Fibroblast of lung (primary cell): ENCODE measurements around the gene TMEM120A.

Source experiments
- EZH2 ChIP-seq: IDR thresholded peaks from 2 replicates; pipeline ENCODE4 v1.5.1; 2012; ENCODE audit warnings: low read length, control low read depth, mild to moderate bottlenecking; ENCODE audit errors: missing control alignments
- TF ChIP-seq, protein P1 (sequence below), 2 donors: IDR thresholded peaks in 1 of 2; conservative IDR thresholded peaks in 1 of 2; 1 replicate in 1 of 2; 2 replicates in 1 of 2; pipeline ENCODE4 v1.5.1; 2011 to 2012; ENCODE audit warnings: low read length in 2 of 2, control low read depth in 1 of 2, inconsistent platforms in 1 of 2, low read depth in 1 of 2, mild to moderate bottlenecking in 1 of 2

DNA sequence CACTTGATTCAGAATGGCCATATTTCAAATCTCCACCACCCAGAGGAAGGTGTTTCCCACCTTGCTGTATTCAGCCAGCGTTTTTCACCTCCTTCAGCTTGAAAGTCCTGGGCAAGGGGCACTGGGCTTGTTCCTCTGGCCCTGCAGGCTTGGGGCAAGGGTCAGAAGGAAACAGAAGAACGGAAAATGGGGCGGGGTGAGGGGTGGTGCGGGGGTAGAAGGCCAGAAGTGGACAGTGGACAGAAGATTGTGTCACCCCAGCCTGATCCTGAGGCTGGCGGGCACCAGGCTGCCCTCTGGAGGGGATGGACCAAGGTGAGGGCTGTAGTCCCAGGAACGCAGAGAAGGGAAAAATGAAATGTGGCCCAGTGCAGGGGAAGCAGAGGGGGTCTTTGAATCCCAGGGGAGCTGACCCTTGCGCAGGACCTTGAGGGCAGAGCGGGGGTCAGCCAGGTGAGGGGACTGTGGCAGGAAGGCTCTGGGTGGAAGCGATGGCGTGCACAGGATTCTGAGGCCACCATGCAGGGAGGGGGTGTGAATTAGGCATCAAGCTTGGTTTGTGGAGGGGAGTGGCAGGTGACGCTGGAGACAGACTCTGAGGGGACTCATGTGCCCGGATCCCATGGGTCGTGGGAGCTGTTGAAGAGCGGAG is 23.0 kb downstream of the TMEM120A start:
- TF ChIP-seq, protein P1, sequence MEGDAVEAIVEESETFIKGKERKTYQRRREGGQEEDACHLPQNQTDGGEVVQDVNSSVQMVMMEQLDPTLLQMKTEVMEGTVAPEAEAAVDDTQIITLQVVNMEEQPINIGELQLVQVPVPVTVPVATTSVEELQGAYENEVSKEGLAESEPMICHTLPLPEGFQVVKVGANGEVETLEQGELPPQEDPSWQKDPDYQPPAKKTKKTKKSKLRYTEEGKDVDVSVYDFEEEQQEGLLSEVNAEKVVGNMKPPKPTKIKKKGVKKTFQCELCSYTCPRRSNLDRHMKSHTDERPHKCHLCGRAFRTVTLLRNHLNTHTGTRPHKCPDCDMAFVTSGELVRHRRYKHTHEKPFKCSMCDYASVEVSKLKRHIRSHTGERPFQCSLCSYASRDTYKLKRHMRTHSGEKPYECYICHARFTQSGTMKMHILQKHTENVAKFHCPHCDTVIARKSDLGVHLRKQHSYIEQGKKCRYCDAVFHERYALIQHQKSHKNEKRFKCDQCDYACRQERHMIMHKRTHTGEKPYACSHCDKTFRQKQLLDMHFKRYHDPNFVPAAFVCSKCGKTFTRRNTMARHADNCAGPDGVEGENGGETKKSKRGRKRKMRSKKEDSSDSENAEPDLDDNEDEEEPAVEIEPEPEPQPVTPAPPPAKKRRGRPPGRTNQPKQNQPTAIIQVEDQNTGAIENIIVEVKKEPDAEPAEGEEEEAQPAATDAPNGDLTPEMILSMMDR (conservative IDR thresholded peaks at IDR 0.05 in 1 of 2, IDR thresholded peaks at IDR 0.05 in 1 of 2; ENCODE audit: low read depth in 1 of 2, low read length in 2 of 2): no peak
- TF ChIP-seq EZH2: no peak
